HepG2 (cell line): ENCODE measurements around the gene TMEM258. TPM values are rescaled to one million over a fixed set of nuclear protein-coding genes. Genes with fewer than 3 reads are reported as not detected.
A peak's percentile ranks its signal among the peaks of the same experiment; 100 is the strongest.

Source experiments
- MIER2 ChIP-seq: IDR thresholded peaks from 2 replicates; pipeline ENCODE4 v1.6.1; 2016; ENCODE audit warnings: missing biosample characterization, missing genetic modification reagents
- MIXL1 ChIP-seq: IDR thresholded peaks from 2 replicates; pipeline ENCODE4 v1.6.1; 2016
- SAFB2 ChIP-seq: sonication (generic); formaldehyde crosslinking; IDR thresholded peaks from 2 replicates; pipeline ENCODE4 v1.5.1; 2020; ENCODE audit warnings: missing genetic modification reagents, low read depth, mild to moderate bottlenecking, borderline replicate concordance
- ZBTB38 ChIP-seq: sonication (generic); formaldehyde crosslinking; IDR thresholded peaks from 2 replicates; pipeline ENCODE4 v1.5.1; 2020; ENCODE audit warnings: mild to moderate bottlenecking, missing genetic modification reagents
- ZBTB7A ChIP-seq: sonication (generic); formaldehyde crosslinking; IDR thresholded peaks from 2 replicates; pipeline ENCODE4 v1.8.0; 2022; ENCODE audit warnings: mild to moderate bottlenecking, missing genetic modification reagents
- ZFP1 ChIP-seq: IDR thresholded peaks from 2 replicates; pipeline ENCODE4 v1.6.1; 2016
- ZNF550 ChIP-seq: sonication (generic); formaldehyde crosslinking; IDR thresholded peaks from 2 replicates; pipeline ENCODE4 v1.4.0; 2020; ENCODE audit warnings: mild to moderate bottlenecking, missing genetic modification reagents, borderline replicate concordance
- ZNF747 ChIP-seq: sonication (generic); formaldehyde crosslinking; IDR thresholded peaks from 2 replicates; pipeline ENCODE4 v1.8.1; 2023; ENCODE audit warnings: missing genetic modification reagents, mild to moderate bottlenecking, borderline replicate concordance
- ZNF772 ChIP-seq: sonication (generic); formaldehyde crosslinking; IDR thresholded peaks from 2 replicates; pipeline ENCODE4 v1.5.0; 2020; ENCODE audit warnings: mild to moderate bottlenecking, missing genetic modification reagents
- ZNF781 ChIP-seq: sonication (generic); formaldehyde crosslinking; IDR thresholded peaks from 2 replicates; pipeline ENCODE4 v1.5.1; 2020; ENCODE audit warnings: borderline replicate concordance, mild to moderate bottlenecking, missing genetic modification reagents; ENCODE audit errors: not compliant biosample characterization
- ZNF879 ChIP-seq: sonication (generic); formaldehyde crosslinking; IDR thresholded peaks from 2 replicates; pipeline ENCODE4 v1.8.1; 2023; ENCODE audit warnings: missing genetic modification reagents
- ZSCAN30 ChIP-seq: sonication (generic); formaldehyde crosslinking; IDR thresholded peaks from 2 replicates; pipeline ENCODE4 v1.5.0; 2020; ENCODE audit warnings: mild to moderate bottlenecking, missing genetic modification reagents
- polyA plus RNA-seq, 8 experiments: library from polyadenylated mRNA; depleted of rRNA in 3 of 8; stranded (reverse) in 7 of 8; unstranded in 1 of 8; fragments of >200 nt; fragmentation: Illumina TruSeq in 4 of 8; extraction: Trizol in 4 of 8; gene quantifications; 2 replicates each; pipeline versions ENCODE4 v1.2.1 to v1.2.3, GENCODE V29; 2011 to 2016; ENCODE audit warnings: low read depth in 4 of 8, missing spikeins in 1 of 8, mixed read lengths in 1 of 8; ENCODE audit not compliant: insufficient read depth in 1 of 8
- total RNA-seq, 5 experiments: library from RNA; depleted of rRNA; stranded (reverse); fragments of >200 nt; fragmentation: Illumina TruSeq; extraction: Trizol; gene quantifications; 2 replicates each; pipeline ENCODE4 v1.2.3, GENCODE V29; 2016; ENCODE audit warnings: low read depth in 1 of 5
- TF ChIP-seq, protein P1 (sequence below): IDR thresholded peaks from 2 replicates; pipeline ENCODE4 v1.6.1; 2016; ENCODE audit warnings: low read depth, control low read depth
- TF ChIP-seq, protein P2 (sequence below): sonication (generic); formaldehyde crosslinking; IDR thresholded peaks from 2 replicates; pipeline ENCODE4 v1.5.1; 2020; ENCODE audit warnings: missing genetic modification reagents, mild to moderate bottlenecking, borderline replicate concordance
- TF ChIP-seq, protein P3 (sequence below): conservative IDR thresholded peaks from 2 replicates; pipeline ENCODE4 v1.6.1; 2018; ENCODE audit warnings: missing genetic modification reagents
- TF ChIP-seq, protein P4 (sequence below): sonication (generic); formaldehyde crosslinking; IDR thresholded peaks from 2 replicates; pipeline ENCODE4 v1.4.0; 2020; ENCODE audit warnings: missing genetic modification reagents, borderline replicate concordance
- TF ChIP-seq, protein P5 (sequence below): IDR thresholded peaks from 2 replicates; pipeline ENCODE4 v1.6.1; 2016; ENCODE audit warnings: missing compliant biosample characterization, missing genetic modification reagents, borderline replicate concordance
- TF ChIP-seq, protein P6 (sequence below): IDR thresholded peaks from 2 replicates; pipeline ENCODE4 v1.6.1; 2012; ENCODE audit warnings: low read depth, low read length, improper control_type of control experiment

The TMEM258 gene
- total and polyA plus RNA-seq, 2 of the 13 experiments (the other 11 are each of a cell fraction or from before 2014, with no cell fraction given) = 175 to 424 TPM

DNA sequence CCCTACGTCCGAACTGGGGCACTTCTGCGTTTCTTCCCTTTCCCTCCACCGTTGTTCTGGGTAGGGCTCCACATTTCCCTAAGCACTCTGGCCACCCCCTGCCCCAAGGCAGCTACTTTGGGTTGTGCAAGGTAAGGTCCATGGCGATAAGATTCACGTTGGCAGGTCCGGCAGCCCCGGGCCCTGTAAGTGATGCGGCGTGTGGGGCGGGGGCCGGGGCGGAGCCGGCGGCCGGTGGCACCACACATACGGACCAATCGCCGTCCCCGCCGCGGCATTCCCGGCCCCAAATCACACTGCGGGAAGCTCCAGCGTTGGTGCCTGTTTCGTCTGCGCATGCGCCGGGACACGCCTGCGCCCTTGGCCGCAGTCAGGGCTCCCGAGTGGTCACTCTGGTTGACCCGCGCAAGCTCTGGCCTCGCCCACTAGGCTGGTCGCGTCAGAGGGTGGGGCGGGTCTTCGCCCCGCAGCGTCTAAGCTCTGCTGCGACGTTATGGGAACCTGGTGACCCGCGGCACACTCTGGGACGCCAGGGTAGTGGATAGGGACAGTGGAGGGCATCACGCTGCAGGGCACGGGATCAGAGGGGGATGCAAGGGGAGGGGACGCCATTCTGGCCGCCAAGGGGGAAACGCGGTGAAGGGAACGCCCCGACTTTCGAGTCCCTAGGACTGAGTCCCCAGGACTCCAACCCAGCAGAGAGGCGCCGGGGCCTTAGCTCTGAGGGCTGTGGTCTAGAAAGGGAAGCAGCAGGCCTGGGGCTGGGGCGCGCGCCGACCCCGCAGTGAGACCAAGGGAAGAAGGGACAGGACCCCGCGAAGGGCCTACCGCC lies 22.8 kb upstream of the TMEM258 start (continued):
- TF ChIP-seq, protein P1, sequence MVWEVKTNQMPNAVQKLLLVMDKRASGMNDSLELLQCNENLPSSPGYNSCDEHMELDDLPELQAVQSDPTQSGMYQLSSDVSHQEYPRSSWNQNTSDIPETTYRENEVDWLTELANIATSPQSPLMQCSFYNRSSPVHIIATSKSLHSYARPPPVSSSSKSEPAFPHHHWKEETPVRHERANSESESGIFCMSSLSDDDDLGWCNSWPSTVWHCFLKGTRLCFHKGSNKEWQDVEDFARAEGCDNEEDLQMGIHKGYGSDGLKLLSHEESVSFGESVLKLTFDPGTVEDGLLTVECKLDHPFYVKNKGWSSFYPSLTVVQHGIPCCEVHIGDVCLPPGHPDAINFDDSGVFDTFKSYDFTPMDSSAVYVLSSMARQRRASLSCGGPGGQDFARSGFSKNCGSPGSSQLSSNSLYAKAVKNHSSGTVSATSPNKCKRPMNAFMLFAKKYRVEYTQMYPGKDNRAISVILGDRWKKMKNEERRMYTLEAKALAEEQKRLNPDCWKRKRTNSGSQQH (CRISPR knock-in tag) = peak; percentile 23; the same call in 1 of the 2 replicates
- TF ChIP-seq, protein P2, sequence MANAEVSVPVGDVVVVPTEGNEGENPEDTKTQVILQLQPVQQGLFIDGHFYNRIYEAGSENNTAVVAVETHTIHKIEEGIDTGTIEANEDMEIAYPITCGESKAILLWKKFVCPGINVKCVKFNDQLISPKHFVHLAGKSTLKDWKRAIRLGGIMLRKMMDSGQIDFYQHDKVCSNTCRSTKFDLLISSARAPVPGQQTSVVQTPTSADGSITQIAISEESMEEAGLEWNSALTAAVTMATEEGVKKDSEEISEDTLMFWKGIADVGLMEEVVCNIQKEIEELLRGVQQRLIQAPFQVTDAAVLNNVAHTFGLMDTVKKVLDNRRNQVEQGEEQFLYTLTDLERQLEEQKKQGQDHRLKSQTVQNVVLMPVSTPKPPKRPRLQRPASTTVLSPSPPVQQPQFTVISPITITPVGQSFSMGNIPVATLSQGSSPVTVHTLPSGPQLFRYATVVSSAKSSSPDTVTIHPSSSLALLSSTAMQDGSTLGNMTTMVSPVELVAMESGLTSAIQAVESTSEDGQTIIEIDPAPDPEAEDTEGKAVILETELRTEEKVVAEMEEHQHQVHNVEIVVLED = peak; percentile 75; the same call in 1 of the 2 replicates
- TF ChIP-seq ZBTB38 (CRISPR knock-in tag) = no peak
- TF ChIP-seq, protein P3, sequence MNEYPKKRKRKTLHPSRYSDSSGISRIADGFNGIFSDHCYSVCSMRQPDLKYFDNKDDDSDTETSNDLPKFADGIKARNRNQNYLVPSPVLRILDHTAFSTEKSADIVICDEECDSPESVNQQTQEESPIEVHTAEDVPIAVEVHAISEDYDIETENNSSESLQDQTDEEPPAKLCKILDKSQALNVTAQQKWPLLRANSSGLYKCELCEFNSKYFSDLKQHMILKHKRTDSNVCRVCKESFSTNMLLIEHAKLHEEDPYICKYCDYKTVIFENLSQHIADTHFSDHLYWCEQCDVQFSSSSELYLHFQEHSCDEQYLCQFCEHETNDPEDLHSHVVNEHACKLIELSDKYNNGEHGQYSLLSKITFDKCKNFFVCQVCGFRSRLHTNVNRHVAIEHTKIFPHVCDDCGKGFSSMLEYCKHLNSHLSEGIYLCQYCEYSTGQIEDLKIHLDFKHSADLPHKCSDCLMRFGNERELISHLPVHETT (CRISPR knock-in tag) = no peak; the same call in 1 of the 2 replicates
- no peak; the same call in 1 of the 2 replicates for TF ChIP-seq ZBTB7A (CRISPR knock-in tag)
- TF ChIP-seq, protein P4, sequence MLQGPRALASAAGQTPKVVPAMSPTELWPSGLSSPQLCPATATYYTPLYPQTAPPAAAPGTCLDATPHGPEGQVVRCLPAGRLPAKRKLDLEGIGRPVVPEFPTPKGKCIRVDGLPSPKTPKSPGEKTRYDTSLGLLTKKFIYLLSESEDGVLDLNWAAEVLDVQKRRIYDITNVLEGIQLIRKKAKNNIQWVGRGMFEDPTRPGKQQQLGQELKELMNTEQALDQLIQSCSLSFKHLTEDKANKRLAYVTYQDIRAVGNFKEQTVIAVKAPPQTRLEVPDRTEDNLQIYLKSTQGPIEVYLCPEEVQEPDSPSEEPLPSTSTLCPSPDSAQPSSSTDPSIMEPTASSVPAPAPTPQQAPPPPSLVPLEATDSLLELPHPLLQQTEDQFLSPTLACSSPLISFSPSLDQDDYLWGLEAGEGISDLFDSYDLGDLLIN (CRISPR knock-in tag) = peak; percentile 59; the same call in 1 of the 2 replicates
- TF ChIP-seq ZSCAN30 (CRISPR knock-in tag) = peak; percentile 82; the same call in 1 of the 2 replicates
- TF ChIP-seq MIER2 = no peak
- TF ChIP-seq, protein P5, sequence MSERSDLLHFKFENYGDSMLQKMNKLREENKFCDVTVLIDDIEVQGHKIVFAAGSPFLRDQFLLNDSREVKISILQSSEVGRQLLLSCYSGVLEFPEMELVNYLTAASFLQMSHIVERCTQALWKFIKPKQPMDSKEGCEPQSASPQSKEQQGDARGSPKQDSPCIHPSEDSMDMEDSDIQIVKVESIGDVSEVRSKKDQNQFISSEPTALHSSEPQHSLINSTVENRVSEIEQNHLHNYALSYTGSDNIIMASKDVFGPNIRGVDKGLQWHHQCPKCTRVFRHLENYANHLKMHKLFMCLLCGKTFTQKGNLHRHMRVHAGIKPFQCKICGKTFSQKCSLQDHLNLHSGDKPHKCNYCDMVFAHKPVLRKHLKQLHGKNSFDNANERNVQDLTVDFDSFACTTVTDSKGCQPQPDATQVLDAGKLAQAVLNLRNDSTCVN = no peak; the same call in 1 of the 2 replicates
- TF ChIP-seq, protein P6, sequence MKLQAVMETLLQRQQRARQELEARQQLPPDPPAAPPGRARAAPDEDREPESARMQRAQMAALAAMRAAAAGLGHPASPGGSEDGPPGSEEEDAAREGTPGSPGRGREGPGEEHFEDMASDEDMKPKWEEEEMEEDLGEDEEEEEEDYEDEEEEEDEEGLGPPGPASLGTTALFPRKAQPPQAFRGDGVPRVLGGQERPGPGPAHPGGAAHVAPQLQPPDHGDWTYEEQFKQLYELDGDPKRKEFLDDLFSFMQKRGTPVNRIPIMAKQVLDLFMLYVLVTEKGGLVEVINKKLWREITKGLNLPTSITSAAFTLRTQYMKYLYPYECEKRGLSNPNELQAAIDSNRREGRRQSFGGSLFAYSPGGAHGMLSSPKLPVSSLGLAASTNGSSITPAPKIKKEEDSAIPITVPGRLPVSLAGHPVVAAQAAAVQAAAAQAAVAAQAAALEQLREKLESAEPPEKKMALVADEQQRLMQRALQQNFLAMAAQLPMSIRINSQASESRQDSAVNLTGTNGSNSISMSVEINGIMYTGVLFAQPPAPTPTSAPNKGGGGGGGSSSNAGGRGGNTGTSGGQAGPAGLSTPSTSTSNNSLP = 0 out of 2 replicates have a peak, but pooled peaks have one; percentile 11
- no peak; the same call in 1 of the 2 replicates for TF ChIP-seq ZFP1 (CRISPR knock-in tag)
- TF ChIP-seq ZNF879 = no peak
- peak; percentile 59 for TF ChIP-seq SAFB2 (CRISPR knock-in tag)
- peak; percentile 68 for TF ChIP-seq ZNF772 (CRISPR knock-in tag)
- peak; percentile 93 for TF ChIP-seq ZNF781
- TF ChIP-seq ZNF550 (CRISPR knock-in tag) = no peak
- peak; percentile 80; the same call in 1 of the 2 replicates for TF ChIP-seq ZNF747 (CRISPR knock-in tag)
- peak; percentile 57; the same call in 1 of the 2 replicates for TF ChIP-seq MIXL1
